Right lobe of liver (tissue), 4 donors: ENCODE measurements around the gene KCNJ6.

Experiments used
- CTCF ChIP-seq, 4 donors: fragments of 200-600 bp in 3 of 4; fragments of 450-650 bp in 1 of 4; IDR thresholded peaks; one replicate each; pipeline versions ENCODE4 v1.5.1 to v1.8.0; 2016 to 2022; ENCODE audit warnings: antibody characterized with exemption in 4 of 4, mild to moderate bottlenecking in 2 of 4
- POLR2A ChIP-seq: fragments of 450-650 bp; IDR thresholded peaks from one replicate; pipeline ENCODE4 v1.6.1; 2017; ENCODE audit warnings: antibody characterized with exemption, mild to moderate bottlenecking
- donor health status: DM: no; HTN: no; CAD: no.
- donor health status: DM: no; HTN: no; CAD: no.
- donor health status: DM: no; HTN: yes; CAD: no.

- TF ChIP-seq CTCF (IDR thresholded peaks at IDR 0.05) (no peak), POLR2A (no peak)
Observed at GRCh38 chr21:37737507-37737906, 178.8 kb downstream of the KCNJ6 start.
